ENCODE results near the gene RNF215.

Gene RNF215

GRCh38 chr22:30393885-30394284 lies 6.7 kb upstream of the RNF215 start:
- DNase-seq, result no peak

- DNase-seq, result no peak
Measured at GRCh38 chr22:30393322-30393680, 6.1 kb upstream of the RNF215 start.

- no peak for DNase-seq
Measured at GRCh38 chr22:30392661-30393321, 5.6 kb upstream of the RNF215 start.

GRCh38 chr22:30390974-30391691 lies 3.9 kb upstream of the RNF215 start:
- DNase-seq, result no peak

DNA sequence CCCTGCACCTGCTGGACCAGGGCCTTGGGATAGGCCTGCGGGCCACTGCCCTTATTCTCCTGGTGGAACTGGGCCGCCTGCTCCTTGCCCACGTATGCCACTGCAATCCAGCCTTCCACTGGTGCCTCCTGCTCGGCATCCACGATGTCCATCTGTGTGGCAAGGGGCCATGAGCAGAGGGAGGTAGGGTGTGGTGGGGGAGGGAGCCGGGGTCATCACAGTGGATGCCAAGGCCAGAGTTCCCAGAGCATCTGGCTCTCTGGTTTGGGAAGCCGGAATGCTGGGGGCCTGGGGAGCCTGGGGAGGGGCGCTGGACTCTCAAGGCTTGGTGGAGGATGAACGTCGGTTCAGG lies 627 bp downstream of the RNF215 start:
- no peak for DNase-seq

DNA sequence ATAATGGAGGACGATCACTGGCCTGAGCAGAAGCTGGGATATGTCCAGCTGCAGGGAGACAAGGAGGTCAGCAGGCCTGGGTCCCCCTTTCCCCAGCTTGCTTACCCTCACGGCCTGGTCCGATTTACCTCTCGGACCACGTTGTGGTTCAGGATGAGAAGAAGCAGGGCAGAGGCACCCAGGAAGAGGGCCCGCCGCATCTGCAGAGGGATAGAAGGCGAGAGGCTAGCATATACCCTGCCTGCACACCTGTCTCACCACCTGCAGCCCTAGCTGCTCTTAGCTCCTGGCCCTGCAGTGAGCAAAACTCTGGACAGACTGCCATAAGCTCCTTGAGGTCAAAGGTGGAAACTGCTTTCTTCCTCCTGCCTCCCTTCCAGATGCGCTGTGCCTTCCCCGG lies 1.3 kb downstream of the RNF215 start:
- no peak for DNase-seq

GRCh38 chr22:30383061-30383460 lies 4.2 kb downstream of the RNF215 start:
- no peak for DNase-seq

DNA sequence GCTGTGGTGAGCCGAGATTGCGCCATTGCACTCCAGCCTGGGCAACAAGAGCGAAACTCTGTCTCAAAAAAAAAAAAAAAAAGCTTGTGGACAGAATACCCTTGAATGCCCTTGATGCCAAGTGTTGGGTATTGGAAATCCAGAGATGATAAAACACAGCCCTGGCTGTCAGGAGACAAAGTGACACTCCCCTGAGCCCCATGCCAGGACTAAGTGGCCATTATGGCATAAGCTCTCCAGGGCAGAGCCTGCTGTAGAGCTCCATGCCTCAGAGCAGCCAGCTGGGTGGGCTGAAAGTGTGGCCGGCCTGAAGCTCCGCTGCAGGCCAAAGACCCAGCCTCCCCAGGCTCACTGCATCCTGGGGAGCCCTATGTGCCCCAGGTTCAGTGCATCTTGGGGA lies 4.9 kb downstream of the RNF215 start:
- no peak for DNase-seq

DNA sequence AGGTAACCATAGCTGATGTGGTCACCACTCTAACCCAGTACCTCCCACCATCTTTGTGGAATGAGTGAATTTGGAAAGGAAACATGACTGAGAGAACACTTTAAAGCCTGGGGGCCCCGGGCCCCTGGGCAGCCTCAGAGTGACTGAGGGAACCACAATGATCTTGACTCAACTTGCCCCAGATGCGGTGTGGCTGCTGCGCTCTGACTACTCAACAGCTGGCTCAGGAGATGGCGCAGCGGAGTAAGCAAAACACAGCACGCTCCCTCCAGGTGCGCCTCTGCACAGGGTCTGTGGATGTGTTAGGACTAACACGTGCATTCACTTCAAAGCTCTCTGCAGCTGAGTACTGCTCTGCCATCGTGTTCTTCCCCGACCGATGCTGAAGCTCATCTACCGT lies 5.9 kb downstream of the RNF215 start:
- DNase-seq, result no peak

DNA sequence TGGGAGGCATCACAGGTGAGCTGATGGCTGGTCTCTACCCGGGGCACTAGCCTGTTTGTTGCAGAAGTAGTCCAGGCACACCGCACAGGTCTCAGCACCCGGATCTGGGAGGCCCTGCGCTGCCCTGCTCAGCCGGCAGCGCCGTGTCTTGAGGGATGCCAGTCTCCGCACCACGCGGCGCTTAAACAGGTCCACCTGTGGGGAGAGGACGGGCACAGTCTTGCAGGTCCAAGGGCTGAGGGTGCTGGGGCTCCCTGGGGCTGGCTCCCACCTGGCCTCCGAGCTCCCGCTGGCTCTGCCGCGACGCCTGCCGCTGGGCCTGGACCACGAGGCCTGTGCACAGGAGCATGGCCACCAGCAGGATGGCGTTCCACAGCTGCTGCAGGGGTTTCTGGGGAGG lies 7.2 kb downstream of the RNF215 start:
- DNase-seq, result no peak

DNA sequence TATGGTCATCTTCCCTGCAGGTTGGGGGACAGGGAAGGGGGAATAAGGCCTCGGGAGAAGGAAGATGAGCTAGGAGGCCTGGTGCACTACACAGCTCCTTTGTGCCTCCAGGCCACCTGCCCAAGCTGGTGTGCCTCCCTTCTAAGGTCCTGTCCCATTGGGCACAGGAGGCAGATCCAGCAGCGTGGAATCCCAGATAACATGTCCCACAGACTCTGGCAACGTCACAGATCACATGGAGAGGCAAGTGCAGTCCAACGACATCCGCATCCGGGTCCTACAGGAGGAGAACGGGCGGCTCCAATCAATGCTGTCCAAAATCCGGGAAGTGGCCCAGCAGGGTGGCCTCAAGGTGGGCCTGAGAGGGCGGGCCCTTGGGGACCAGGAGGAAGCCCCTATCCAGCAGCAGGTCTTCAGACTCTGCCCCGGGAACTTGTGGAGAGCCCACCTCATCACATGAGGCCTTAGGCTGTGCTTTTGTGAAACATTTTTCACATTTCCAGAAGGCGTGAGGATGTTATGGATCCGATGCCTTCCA lies 11.8 kb downstream of the RNF215 start:
- DNase-seq, result no peak

GRCh38 chr22:30373331-30374325 lies 13.6 kb downstream of the RNF215 start:
- DNase-seq, result no peak

DNA sequence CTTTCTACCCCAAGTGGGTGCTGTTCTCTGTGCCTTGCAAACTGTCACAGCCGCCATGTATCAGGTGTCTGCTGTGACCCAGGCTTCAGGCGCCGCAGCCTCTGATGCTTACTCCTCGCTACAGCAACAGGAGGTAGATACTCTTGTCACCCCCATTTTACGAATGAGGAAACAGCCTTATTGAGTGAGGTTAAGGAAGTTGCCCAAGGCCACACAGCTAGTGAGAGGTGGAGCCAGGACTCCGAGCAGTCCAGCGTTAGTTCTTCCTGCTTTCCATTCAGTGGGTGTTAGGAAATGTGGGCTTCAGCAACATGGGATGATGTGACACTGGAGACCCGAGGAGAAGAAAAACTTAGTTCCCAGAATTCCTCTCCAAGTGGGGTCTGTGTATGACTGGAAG lies 14.3 kb downstream of the RNF215 start:
- no peak for DNase-seq

DNA sequence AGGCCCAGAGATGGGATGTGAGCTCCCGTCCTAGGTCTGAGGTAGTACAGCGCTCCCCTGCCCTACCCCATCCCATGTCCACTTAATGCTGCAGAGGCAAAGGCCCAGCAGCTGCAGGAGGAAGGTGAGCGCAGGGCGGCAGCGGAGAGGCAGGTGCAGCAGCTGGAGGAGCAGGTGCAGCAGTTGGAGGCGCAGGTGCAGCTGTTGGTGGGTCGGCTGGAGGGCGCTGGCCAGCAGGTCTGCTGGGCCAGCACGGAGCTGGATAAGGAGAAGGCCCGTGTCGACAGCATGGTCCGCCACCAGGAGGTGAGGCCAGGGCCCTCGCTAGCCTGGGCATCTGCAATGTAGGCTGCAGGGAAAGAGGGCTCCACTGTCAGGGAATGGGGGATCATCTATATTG lies 15.2 kb downstream of the RNF215 start:
- peak; percentile 46 for DNase-seq

DNA sequence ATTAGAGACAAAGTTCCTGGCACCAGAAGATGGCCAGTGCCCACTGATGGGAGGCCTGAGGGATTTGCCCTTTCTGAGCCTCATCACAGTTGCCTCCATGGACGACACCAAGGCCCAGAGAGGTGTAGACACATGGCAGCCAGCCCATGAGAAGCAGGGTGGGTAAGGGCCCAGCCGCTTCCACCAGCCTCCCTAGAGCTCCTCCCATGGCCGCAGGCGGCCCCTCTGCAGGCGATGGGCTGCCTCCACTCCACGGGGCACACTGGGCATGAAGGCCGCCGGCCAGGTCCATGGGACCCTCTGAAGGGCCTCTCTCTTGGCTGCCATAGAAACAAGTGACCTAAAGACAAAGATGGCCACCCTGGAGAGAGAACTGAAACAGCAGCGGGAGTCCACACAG lies 15.9 kb downstream of the RNF215 start:
- DNase-seq, result no peak

DNA sequence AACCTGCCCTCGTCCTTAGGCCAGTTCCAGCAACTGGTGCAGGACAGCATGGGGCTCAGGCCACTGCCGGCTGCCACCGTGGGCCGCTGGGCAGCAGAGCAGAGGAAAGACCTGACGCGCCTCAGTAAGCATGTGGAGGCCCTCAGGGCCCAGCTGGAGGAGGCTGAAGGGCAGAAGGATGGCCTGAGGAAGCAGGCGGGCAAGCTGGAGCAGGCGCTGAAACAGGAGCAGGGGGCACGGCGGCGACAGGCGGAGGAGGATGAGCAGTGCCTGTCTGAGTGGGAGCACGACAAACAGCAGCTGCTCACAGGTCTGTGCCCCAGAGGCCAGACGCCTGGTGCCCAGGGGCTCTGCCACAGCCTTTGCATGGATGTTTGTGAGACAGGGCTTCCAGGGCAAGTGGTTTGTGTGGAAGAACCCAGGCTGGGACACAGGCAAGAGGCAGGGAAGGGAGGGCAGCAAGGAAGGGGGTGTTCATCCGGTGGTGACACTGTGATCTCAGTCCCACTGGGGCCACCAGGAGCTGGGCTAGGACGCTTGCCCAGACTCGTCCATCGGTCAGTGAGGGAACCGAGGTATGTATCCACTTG lies 16.5 kb downstream of the RNF215 start:
- DNase-seq, result no peak

GRCh38 chr22:30368420-30368819 lies 18.8 kb downstream of the RNF215 start:
- no peak for DNase-seq

DNA sequence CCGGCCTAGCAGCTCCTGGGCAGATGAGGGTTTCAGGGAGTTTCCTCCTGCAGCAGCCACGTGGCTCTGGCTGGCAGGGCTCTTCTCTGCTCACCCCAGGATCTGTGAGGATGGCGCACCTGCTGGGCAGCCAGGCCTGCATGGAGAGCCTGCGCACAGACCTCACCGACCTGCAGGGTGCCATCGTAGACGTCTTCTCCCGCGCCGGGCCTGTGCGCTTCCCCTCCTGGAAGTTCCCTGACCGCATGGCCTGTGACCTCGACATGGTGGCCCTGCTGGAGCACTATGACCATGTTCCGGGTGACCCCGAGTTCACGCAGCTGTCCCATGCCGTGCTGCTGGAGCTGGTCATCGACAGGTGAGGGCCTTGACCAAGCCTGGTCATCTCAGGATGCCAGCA lies 21.3 kb downstream of the RNF215 start:
- DNase-seq, result no peak

DNA sequence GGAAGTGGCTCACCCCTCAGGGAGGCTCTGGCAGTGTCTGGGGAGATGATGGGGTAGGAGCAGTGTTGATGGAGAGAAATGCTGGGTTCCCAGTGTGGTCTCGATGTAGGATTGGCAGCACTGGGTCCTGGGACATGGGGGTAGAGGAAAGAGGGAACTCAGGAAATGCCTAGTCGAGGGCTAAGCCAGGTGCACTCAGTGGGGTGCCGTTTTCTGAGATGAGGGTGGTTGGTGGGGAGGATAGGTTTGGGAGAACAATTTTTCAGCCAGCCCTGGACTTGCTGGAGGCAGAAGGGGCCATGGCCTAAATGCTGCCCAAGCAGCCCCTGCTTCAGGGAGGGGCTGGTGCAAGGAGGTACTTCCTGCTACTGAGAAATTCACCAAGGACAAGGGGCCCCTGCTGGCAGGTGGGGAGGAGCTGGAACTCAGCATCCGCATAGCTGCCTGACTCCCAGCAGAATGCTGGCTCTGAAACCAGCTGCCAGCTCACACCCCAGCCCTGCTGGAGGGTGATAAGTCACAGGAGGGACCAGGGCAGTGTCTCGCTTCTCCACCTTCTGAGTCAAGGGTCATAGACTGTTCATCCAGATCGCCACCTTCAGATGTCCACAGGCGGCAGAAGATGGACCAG lies 24.4 kb downstream of the RNF215 start:
- DNase-seq, result no peak

- DNase-seq, result no peak
Measured at GRCh38 chr22:30361916-30362650, 25.1 kb downstream of the RNF215 start.

GRCh38 chr22:30358541-30358940 lies 28.7 kb downstream of the RNF215 start:
- no peak for DNase-seq

GRCh38 chr22:30357650-30358215 lies 29.5 kb downstream of the RNF215 start:
- no peak for DNase-seq
